Measurements from ENCODE around the gene PIGB.

The PIGB gene

DNA sequence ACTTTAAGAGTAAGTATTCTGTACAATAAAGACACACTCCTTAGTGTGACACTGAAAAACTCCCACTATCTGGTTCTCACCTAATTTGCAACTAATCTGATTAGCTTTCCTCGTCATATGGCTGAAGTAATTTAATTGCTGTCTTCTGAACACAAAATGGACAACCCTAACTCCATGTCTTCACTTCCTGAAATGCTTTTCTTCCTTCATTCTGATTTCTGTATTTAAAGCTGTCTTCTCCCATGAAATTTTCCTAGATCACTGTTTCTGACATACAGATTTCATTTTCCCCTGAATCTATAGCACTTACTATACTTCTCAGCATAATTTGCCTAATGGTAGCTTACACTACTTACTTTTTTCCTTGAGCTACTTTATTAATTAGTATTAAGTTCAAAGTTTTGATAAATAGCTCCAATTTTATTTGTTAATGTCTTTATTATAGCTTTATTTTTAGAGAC, 82.8 kb downstream of the PIGB start:
- H3K27ac ChIP-seq, result no peak overlapping the region
- DNase-seq, result no peak
- peaks cover 0 to 7% (median 0%) of the 10 kb centered on the region in 3 donors for H3K36me3 ChIP-seq
- TF ChIP-seq, protein P1, sequence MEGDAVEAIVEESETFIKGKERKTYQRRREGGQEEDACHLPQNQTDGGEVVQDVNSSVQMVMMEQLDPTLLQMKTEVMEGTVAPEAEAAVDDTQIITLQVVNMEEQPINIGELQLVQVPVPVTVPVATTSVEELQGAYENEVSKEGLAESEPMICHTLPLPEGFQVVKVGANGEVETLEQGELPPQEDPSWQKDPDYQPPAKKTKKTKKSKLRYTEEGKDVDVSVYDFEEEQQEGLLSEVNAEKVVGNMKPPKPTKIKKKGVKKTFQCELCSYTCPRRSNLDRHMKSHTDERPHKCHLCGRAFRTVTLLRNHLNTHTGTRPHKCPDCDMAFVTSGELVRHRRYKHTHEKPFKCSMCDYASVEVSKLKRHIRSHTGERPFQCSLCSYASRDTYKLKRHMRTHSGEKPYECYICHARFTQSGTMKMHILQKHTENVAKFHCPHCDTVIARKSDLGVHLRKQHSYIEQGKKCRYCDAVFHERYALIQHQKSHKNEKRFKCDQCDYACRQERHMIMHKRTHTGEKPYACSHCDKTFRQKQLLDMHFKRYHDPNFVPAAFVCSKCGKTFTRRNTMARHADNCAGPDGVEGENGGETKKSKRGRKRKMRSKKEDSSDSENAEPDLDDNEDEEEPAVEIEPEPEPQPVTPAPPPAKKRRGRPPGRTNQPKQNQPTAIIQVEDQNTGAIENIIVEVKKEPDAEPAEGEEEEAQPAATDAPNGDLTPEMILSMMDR (IDR thresholded peaks at IDR 0.05), result no peak
- H3K9me3 ChIP-seq, result no peaks in the 10 kb centered on the region
- no peak overlapping the region for H3K4me3 ChIP-seq
- H3K27me3 ChIP-seq, result no peaks in the 10 kb centered on the region
- intact Hi-C loops (cut with DNase I; ENCODE audit: low total_unique reads), result no loop called here
- H3K4me1 ChIP-seq, result peaks cover 0 to 46% (median 17%) of the 10 kb centered on the region in 4 donors

DNA sequence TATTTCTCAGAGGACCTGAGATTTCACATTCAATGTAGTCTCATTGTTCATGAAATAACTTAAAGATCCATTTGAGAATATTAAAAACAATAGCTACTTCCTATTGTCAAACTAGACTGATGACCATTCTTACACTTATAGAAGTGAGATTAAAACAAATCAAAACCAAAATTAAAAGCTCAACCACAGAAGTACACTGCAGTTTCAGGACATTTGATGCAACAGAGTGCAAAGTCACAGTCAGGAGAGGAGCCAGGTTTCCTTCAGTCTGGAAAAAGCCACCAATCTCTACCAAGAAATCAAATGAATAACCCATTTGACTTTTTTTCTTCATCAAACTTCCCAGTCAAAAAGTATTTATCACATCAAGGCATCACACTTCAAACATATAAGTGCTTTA, 83.7 kb downstream of the PIGB start:
- H3K4me1 ChIP-seq, result peaks cover 0 to 51% (median 17%) of the 10 kb centered on the region in 4 donors
- no peak overlapping the region for H3K4me3 ChIP-seq
- TF ChIP-seq, protein P1 (IDR thresholded peaks at IDR 0.05), result no peak
- peaks cover 0 to 7% (median 0%) of the 10 kb centered on the region in 3 donors for H3K36me3 ChIP-seq
- no peaks in the 10 kb centered on the region for H3K9me3 ChIP-seq
- no peak overlapping the region for H3K27ac ChIP-seq
- intact Hi-C loops (cut with DNase I; ENCODE audit: low total_unique reads), result no loop called here
- no peaks in the 10 kb centered on the region for H3K27me3 ChIP-seq
- DNase-seq, result no peak

DNA sequence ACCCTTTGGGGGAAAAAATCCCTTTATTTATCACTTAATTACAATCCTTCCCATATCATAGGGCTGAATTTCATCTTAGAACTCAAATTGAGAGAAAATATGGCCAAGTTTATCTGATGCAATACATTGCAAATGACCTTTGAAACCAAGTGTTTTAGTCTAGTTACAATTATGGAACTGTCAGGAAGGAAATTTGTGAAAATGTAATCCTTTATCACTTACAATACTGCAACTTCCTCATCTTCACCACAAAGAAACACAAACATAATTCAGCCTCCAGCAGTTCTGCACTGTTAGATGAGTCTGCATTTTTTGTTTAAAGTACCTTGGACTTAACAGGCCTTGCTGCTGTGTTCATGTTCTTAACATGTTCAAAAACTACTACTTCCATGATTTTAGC, 84.5 kb downstream of the PIGB start:
- no peak for DNase-seq
- TF ChIP-seq, protein P1 (IDR thresholded peaks at IDR 0.05), result no peak
- Histone ChIP-seq H3K9me3 (no peaks in the 10 kb centered on the region), H3K4me1 (peaks cover 0 to 51% (median 17%) of the 10 kb centered on the region in 4 donors), H3K27me3 (no peaks in the 10 kb centered on the region), H3K36me3 (peaks cover 0 to 3% (median 0%) of the 10 kb centered on the region in 3 donors), H3K4me3 (no peak overlapping the region), H3K27ac (no peak overlapping the region)
- intact Hi-C loops (cut with DNase I; ENCODE audit: low total_unique reads), result no loop called here

All from tibial artery (tissue), 4 donors.